Measurements from ENCODE around the gene CCDC185.

The CCDC185 gene

GRCh38 chr1:223419115-223419514 is 25.9 kb downstream of the CCDC185 start:
- no peak for DNase-seq (ENCODE audit: extremely low read depth, insufficient read length)
- Histone ChIP-seq H3K36me3 (ENCODE audit: control insufficient read depth, insufficient read depth, low read length) (no peaks in the 10 kb centered on the region), H3K27me3 (replicated peaks; ENCODE audit: control insufficient read depth, insufficient read depth, low read length) (no peaks in the 10 kb centered on the region; the same call in 1 of the 2 replicates), H3K4me3 (replicated peaks; ENCODE audit: low read depth, low read length) (no peak overlapping the region)
- no peak for TF ChIP-seq CTCF (IDR thresholded peaks at IDR 0.05; ENCODE audit: insufficient read depth, low read length, poor library complexity, severe bottlenecking)

- H3K36me3 ChIP-seq (ENCODE audit: control insufficient read depth, insufficient read depth, low read length), result no peaks in the 10 kb centered on the region
- DNase-seq (ENCODE audit: extremely low read depth, insufficient read length), result no peak
- no peak for TF ChIP-seq CTCF (IDR thresholded peaks at IDR 0.05; ENCODE audit: insufficient read depth, low read length, poor library complexity, severe bottlenecking)
- H3K4me3 ChIP-seq (replicated peaks; ENCODE audit: low read depth, low read length), result no peak overlapping the region
- no peaks in the 10 kb centered on the region; the same call in 1 of the 2 replicates for H3K27me3 ChIP-seq (replicated peaks; ENCODE audit: control insufficient read depth, insufficient read depth, low read length)
Measured at GRCh38 chr1:223419561-223419960, 26.3 kb downstream of the CCDC185 start.

GRCh38 chr1:223421025-223421424 is 27.8 kb downstream of the CCDC185 start:
- H3K27me3 ChIP-seq (replicated peaks; ENCODE audit: control insufficient read depth, insufficient read depth, low read length), result no peaks in the 10 kb centered on the region; the same call in none of the 2 replicates
- no peak for TF ChIP-seq CTCF (IDR thresholded peaks at IDR 0.05; ENCODE audit: insufficient read depth, low read length, poor library complexity, severe bottlenecking)
- no peaks in the 10 kb centered on the region for H3K36me3 ChIP-seq (ENCODE audit: control insufficient read depth, insufficient read depth, low read length)
- no peak for DNase-seq (ENCODE audit: extremely low read depth, insufficient read length)
- no peak overlapping the region for H3K4me3 ChIP-seq (replicated peaks; ENCODE audit: low read depth, low read length)

GRCh38 chr1:223421676-223422075 is 28.5 kb downstream of the CCDC185 start:
- DNase-seq (ENCODE audit: extremely low read depth, insufficient read length), result no peak
- H3K4me3 ChIP-seq (replicated peaks; ENCODE audit: low read depth, low read length), result no peak overlapping the region
- TF ChIP-seq CTCF (IDR thresholded peaks at IDR 0.05; ENCODE audit: insufficient read depth, low read length, poor library complexity, severe bottlenecking), result no peak
- peaks cover 1% of the 10 kb centered on the region for H3K27me3 ChIP-seq (replicated peaks; ENCODE audit: control insufficient read depth, insufficient read depth, low read length)
- no peaks in the 10 kb centered on the region for H3K36me3 ChIP-seq (ENCODE audit: control insufficient read depth, insufficient read depth, low read length)

- Histone ChIP-seq H3K27me3 (replicated peaks; ENCODE audit: control insufficient read depth, insufficient read depth, low read length) (peaks cover 1% of the 10 kb centered on the region), H3K4me3 (replicated peaks; ENCODE audit: low read depth, low read length) (no peak overlapping the region), H3K36me3 (ENCODE audit: control insufficient read depth, insufficient read depth, low read length) (no peaks in the 10 kb centered on the region)
- DNase-seq (ENCODE audit: extremely low read depth, insufficient read length), result no peak
- TF ChIP-seq CTCF (IDR thresholded peaks at IDR 0.05; ENCODE audit: insufficient read depth, low read length, poor library complexity, severe bottlenecking), result no peak
Measured at GRCh38 chr1:223422911-223423310, 29.7 kb downstream of the CCDC185 start.

GRCh38 chr1:223423641-223424233 is 30.5 kb downstream of the CCDC185 start:
- DNase-seq (ENCODE audit: extremely low read depth, insufficient read length), result no peak
- Histone ChIP-seq H3K36me3 (ENCODE audit: control insufficient read depth, insufficient read depth, low read length) (no peaks in the 10 kb centered on the region), H3K4me3 (replicated peaks; ENCODE audit: low read depth, low read length) (no peak overlapping the region), H3K27me3 (replicated peaks; ENCODE audit: control insufficient read depth, insufficient read depth, low read length) (peaks cover 1% of the 10 kb centered on the region)
- no peak for TF ChIP-seq CTCF (IDR thresholded peaks at IDR 0.05; ENCODE audit: insufficient read depth, low read length, poor library complexity, severe bottlenecking)

Measured in GM06990 (cell line).